Psoas muscle (tissue), 8 donors: ENCODE results near the gene SYNGAP1. TPM values are rescaled to one million over a fixed set of nuclear protein-coding genes. Genes with fewer than 3 reads are reported as not detected.
A peak's percentile ranks its signal among the peaks of the same experiment; 100 is the strongest.

ENCODE experiments used
- ATAC-seq, 4 donors: fragments of 200-7000 bp; cut with Tn5 transposase; one replicate each; pipeline ENCODE4 v1.9.1; 2020; ENCODE audit warnings: moderate library complexity in 3 of 4, mild to moderate bottlenecking in 2 of 4
- DNase-seq, 2 donors: peaks; one replicate each; pipeline ENCODE4 v3.0.0-alpha.2; 2020
- H3K27ac ChIP-seq: fragments of 200-600 bp; one replicate; pipeline ENCODE4 v1.8.0; 2022
- H3K27me3 ChIP-seq, 3 donors: fragments of 200-600 bp in 1 of 3; one replicate each; pipeline versions ENCODE4 v1.6.1 to v1.8.0; 2013 to 2022; ENCODE audit warnings: low read length in 2 of 3, mild to moderate bottlenecking in 2 of 3, moderate library complexity in 1 of 3; ENCODE audit not compliant: insufficient read depth in 3 of 3
- H3K36me3 ChIP-seq, 2 donors: fragments of 200-600 bp in 1 of 2; one replicate each; pipeline versions ENCODE4 v1.6.1 to v1.8.0; 2013 to 2022; ENCODE audit warnings: low read depth in 1 of 2, mild to moderate bottlenecking in 1 of 2, moderate library complexity in 1 of 2; ENCODE audit not compliant: insufficient read depth in 1 of 2
- H3K4me1 ChIP-seq: fragments of 200-600 bp; one replicate; pipeline ENCODE4 v1.8.0; 2022
- H3K4me3 ChIP-seq: fragments of 200-600 bp; one replicate; pipeline ENCODE4 v1.8.0; 2022; ENCODE audit warnings: mild to moderate bottlenecking
- H3K9me3 ChIP-seq: fragments of 200-600 bp; one replicate; pipeline ENCODE4 v1.8.0; 2022
- WGBS, 3 donors: extraction: QIAGEN DNeasy Blood & Tissue Kit; methylation state at CpG; one replicate each; pipeline versions ENCODE4 v1.1.6 to v1.1.7; 2013; 5-methylcytosine and 5-hydroxymethylcytosine counted together
- intact Hi-C, 2 donors: fragments of 100-400 bp; cut with DNase I; formaldehyde crosslinking; loops; one replicate each; pipeline versions ENCODE4 v1.11.0 to v1.14.2; 2022
- polyA plus RNA-seq, 3 donors: library from polyadenylated mRNA; stranded (reverse); fragments of 200-250 nt; gene quantifications; one replicate each; pipeline ENCODE4 v1.2.3, GENCODE V29; 2013
- total RNA-seq, 4 donors: library from RNA; stranded (reverse); fragmentation: NEBNext Ultra II Directional in 2 of 4; extraction: Animal tissue kit (Norgen Biotek cat#: 25700) in 2 of 4; gene quantifications; one replicate each; pipeline versions ENCODE4 v1.2.1 to v1.2.4, GENCODE V29; 2021 to 2023
- TF ChIP-seq, protein P1 (sequence below): fragments of 200-600 bp; IDR thresholded peaks from one replicate; pipeline ENCODE4 v1.8.0; 2022; ENCODE audit warnings: antibody characterized with exemption
- donor health status: healthy with polysubstance abuse.
- donor health status: DM: no; HTN: no; CAD: no; lungs with moderate emphysema.
- donor health status: Bipolar disorder and iron deficiency.
- donor health status: healthy.
- donor health status: DM: yes; HTN: yes; CAD: no.
- donor health status: DM: no; HTN: no; CAD: no.
- donor health status: DM: no; HTN: no; CAD: no.
- donor health status: DM: yes; HTN: yes; CAD: no.

The SYNGAP1 gene
- total and polyA plus RNA-seq, 7 donors, result 0.70 to 4.3 (median 2.2) TPM

DNA sequence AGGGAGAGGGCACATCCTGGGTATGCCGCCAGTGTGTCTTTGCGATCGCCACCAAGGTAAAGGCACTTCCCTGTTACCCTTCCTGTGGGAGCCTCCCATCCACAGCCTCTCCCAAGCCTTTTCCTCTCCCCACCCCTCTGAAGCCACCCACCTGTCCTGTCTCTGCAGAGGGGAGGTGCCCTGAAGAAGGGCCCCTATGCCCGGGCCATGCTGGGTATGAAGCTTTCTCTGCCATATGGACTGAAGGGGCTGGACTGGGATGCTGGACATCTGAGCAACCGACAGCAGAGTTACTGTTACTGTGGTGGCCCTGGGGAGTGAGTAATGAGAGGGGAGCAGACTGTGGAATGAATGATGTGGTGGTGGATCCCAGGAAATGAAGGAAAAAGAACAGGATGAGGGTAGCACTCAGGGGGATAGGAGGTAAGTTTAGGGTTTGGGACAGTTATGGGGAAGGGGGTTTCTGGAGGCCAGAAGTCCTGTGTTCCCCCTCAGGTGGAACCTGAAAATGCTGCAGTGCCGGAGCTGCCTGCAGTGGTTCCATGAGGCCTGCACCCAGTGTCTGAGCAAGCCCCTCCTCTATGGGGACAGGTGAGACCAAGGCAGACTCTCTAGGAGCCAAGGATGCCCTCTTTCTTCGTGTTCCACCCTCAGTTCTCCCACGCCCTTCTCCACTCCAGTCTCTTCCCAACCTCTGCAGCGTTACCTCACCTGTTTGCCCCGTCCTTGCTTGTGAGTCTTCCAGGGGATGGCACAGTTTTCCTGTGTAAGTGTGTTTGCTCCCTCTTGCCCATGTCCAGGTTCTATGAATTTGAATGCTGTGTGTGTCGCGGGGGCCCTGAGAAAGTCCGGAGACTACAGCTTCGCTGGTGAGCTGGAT is 6.4 kb upstream of the SYNGAP1 start:
- Histone ChIP-seq H3K4me3 (no peak overlapping the region), H3K27ac (no peak overlapping the region), H3K36me3 (peaks cover 3 to 47% of the 10 kb centered on the region in 2 donors), H3K4me1 (peaks cover 19% of the 10 kb centered on the region), H3K27me3 (no peaks in the 10 kb centered on the region), H3K9me3 (no peaks in the 10 kb centered on the region)
- WGBS, 3 donors, result 80 to 82% (median 81%) methylated on average over 14 of the region's 14 CpGs
- TF ChIP-seq, protein P1, sequence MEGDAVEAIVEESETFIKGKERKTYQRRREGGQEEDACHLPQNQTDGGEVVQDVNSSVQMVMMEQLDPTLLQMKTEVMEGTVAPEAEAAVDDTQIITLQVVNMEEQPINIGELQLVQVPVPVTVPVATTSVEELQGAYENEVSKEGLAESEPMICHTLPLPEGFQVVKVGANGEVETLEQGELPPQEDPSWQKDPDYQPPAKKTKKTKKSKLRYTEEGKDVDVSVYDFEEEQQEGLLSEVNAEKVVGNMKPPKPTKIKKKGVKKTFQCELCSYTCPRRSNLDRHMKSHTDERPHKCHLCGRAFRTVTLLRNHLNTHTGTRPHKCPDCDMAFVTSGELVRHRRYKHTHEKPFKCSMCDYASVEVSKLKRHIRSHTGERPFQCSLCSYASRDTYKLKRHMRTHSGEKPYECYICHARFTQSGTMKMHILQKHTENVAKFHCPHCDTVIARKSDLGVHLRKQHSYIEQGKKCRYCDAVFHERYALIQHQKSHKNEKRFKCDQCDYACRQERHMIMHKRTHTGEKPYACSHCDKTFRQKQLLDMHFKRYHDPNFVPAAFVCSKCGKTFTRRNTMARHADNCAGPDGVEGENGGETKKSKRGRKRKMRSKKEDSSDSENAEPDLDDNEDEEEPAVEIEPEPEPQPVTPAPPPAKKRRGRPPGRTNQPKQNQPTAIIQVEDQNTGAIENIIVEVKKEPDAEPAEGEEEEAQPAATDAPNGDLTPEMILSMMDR, result no peak
- ATAC-seq (no peak), DNase-seq (no peak)
- intact Hi-C loops, result loop anchor here in 1 of 2 donors (10.0 kb wide), 1 partner anchor 209 kb away; the partner anchor contains the start of genes HSD17B8, RING1, RXRB and SLC39A7

DNA sequence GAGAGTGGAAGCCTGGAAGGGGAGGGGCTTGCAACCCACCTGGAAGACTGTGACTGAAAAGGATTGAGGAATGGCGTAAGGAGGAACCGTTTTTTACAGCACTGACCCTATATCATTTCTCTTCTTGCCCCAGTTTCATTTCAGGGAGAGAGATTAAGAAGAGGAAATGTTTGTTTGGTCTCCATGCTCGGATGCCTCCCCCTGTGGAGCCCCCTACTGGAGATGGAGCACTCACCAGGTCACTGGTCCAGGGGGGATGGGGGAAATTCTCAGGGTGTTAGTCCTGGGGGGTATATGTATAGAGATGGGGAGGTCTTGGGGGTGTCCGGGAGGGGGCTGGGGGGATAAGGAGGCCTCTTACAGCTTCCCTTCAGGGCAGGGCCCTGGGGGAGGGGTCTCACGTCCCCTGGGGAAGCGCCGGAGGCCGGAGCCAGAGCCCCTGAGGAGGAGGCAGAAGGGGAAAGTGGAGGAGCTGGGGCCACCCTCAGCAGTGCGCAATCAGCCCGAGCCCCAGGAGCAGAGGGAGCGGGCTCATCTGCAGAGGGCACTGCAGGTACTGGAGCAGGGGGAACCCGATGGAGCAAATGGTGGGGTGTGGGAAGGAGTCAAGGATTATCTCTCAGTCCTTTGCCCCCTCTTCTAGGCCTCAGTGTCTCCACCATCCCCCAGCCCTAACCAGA is 5.1 kb upstream of the SYNGAP1 start:
- DNase-seq (no peak), ATAC-seq (no peak)
- Histone ChIP-seq H3K27me3 (no peaks in the 10 kb centered on the region), H3K27ac (no peak overlapping the region), H3K4me3 (no peak overlapping the region), H3K4me1 (peaks cover 23% of the 10 kb centered on the region), H3K9me3 (no peaks in the 10 kb centered on the region), H3K36me3 (peaks cover 3 to 47% of the 10 kb centered on the region in 2 donors)
- TF ChIP-seq, protein P1, result no peak
- 69 to 79% (median 74%) methylated on average over 11 to 12 of the region's 12 CpGs for WGBS, 3 donors
- intact Hi-C loops, result loop anchor here in 1 of 2 donors (10.0 kb wide), 1 partner anchor 210 kb away; the partner anchor contains the start of genes HSD17B8, RING1, RXRB and SLC39A7

DNA sequence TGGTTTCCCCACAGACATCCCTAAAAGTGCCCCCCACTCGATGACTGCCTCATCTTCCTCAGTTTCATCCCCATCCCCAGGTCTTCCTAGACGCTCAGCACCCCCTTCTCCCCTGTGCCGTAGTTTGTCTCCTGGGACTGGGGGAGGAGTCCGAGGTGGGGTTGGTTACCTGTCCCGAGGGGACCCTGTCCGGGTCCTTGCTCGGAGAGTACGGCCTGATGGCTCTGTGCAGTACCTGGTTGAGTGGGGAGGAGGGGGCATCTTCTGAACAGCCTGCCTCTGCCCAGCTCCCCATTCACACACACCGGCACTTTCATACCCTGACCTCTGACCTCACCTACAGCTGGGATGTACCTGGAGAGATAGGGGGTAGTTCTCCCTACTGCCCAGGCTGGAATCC is 4.0 kb upstream of the SYNGAP1 start:
- Histone ChIP-seq H3K4me1 (peaks cover 23% of the 10 kb centered on the region), H3K36me3 (peaks cover 3 to 47% of the 10 kb centered on the region in 2 donors), H3K9me3 (no peaks in the 10 kb centered on the region), H3K4me3 (no peak overlapping the region), H3K27ac (no peak overlapping the region), H3K27me3 (no peaks in the 10 kb centered on the region)
- intact Hi-C loops, result loop anchor here in 1 of 2 donors (10.0 kb wide), 1 partner anchor 211 kb away; the partner anchor contains the start of genes HSD17B8, RING1, RXRB and SLC39A7
- TF ChIP-seq, protein P1, result no peak
- WGBS, 3 donors, result 69 to 72% (median 71%) methylated on average over 9 of the region's 9 CpGs
- no peak for ATAC-seq
- DNase-seq, result no peak

DNA sequence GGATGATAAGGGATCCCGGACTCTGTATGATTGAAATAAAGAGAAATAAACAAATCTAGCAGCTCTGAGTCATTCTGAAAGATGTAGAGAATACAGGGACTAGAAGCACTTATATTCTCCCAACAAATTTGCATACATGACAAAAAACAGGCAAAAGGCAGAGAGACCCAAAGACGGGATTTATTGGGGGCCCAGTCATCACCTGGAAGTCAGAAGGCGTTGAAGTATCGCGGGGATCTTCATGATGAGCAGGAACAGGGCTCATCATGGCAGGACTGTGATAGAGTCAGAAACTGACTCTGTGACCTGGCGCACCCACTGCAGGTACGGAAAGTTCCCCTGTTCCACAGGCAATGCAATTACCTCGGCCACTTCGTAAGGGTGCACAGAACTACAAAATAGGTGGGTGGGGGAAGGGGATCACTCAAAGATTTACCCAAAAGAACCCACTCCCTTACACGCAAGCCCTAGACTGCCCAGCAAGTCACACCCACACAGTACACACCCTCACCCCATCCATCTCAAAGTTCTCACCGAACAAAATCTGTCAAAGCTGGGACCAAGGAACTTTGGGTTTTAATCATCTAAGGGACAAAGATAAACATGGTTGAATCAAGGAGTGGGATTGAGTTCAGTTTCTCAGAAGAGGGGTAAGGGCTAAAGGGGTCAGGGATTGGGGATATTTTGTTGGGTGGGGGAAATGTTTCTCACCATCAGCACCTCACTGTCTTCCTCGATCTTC is 3.3 kb upstream of the SYNGAP1 start:
- Histone ChIP-seq H3K9me3 (no peaks in the 10 kb centered on the region), H3K27me3 (no peaks in the 10 kb centered on the region), H3K27ac (no peak overlapping the region), H3K4me3 (peak overlapping the region; percentile 73), H3K36me3 (peaks cover 3 to 47% of the 10 kb centered on the region in 2 donors), H3K4me1 (peaks cover 23% of the 10 kb centered on the region)
- no peak for DNase-seq
- TF ChIP-seq, protein P1, result no peak
- ATAC-seq, result no peak
- intact Hi-C loops, result loop anchor here in 1 of 2 donors (10.0 kb wide), 1 partner anchor 212 kb away; the partner anchor contains the start of genes HSD17B8, RING1, RXRB and SLC39A7
- 60 to 65% (median 60%) methylated on average over 12 of the region's 12 CpGs for WGBS, 3 donors
